Activated CD4-positive, alpha-beta T cell treated with anti-CD3 and anti-CD28 coated beads for 4 hours (primary cell): ENCODE results near the gene MAST4.

Experiments
- DNase-seq, 2 donors: peaks; one replicate each; pipeline ENCODE4 v3.0.0-alpha.2; 2020

MAST4 gene

GRCh38 chr5:66757219-66757833 is 161.1 kb downstream of the MAST4 start:
- DNase-seq: peak; percentile 5 to 6

GRCh38 chr5:66757834-66758371 is 161.7 kb downstream of the MAST4 start:
- no peak for DNase-seq

- DNase-seq: no peak
Measured at GRCh38 chr5:66769030-66769733, 173.0 kb downstream of the MAST4 start.

GRCh38 chr5:66769839-66770617 is 173.8 kb downstream of the MAST4 start:
- DNase-seq: peak in 1 of 2 donors; percentile 3

GRCh38 chr5:66777868-66778267 is 181.7 kb downstream of the MAST4 start:
- no peak for DNase-seq

GRCh38 chr5:66779528-66779927 is 183.3 kb downstream of the MAST4 start:
- no peak for DNase-seq

GRCh38 chr5:66788556-66788955 is 192.4 kb downstream of the MAST4 start:
- no peak for DNase-seq

GRCh38 chr5:66789434-66789833 is 193.2 kb downstream of the MAST4 start:
- DNase-seq: no peak

GRCh38 chr5:66793049-66793448 is 196.9 kb downstream of the MAST4 start:
- DNase-seq: no peak

GRCh38 chr5:66795682-66796081 is 199.5 kb downstream of the MAST4 start:
- DNase-seq: no peak

- DNase-seq: no peak
Measured at GRCh38 chr5:66796305-66797292, 200.4 kb downstream of the MAST4 start.

- DNase-seq: no peak
Measured at GRCh38 chr5:66802941-66803340, 206.7 kb downstream of the MAST4 start.

GRCh38 chr5:66805514-66806430 is 209.6 kb downstream of the MAST4 start:
- no peak for DNase-seq

GRCh38 chr5:66807743-66808142 is 211.6 kb downstream of the MAST4 start:
- no peak for DNase-seq

GRCh38 chr5:66808663-66809062 is 212.5 kb downstream of the MAST4 start:
- no peak for DNase-seq

GRCh38 chr5:66810151-66810550 is 214.0 kb downstream of the MAST4 start:
- DNase-seq: no peak

GRCh38 chr5:66810848-66811261 is 214.7 kb downstream of the MAST4 start:
- no peak for DNase-seq

- no peak for DNase-seq
Measured at GRCh38 chr5:66812291-66812690, 216.1 kb downstream of the MAST4 start.

- DNase-seq: no peak
Measured at GRCh38 chr5:66813306-66813705, 217.1 kb downstream of the MAST4 start.

- DNase-seq: peak; percentile 33 to 55
Measured at GRCh38 chr5:66814146-66814991, 218.2 kb downstream of the MAST4 start.
